ENCODE results near the gene PTEN. TPM values are rescaled to one million over a fixed set of nuclear protein-coding genes. Genes with fewer than 3 reads are reported as not detected.

PTEN gene
- total RNA-seq, 4 donors from 2014 or later: 78.6 to 184 (median 129) TPM

GRCh38 chr10:87918254-87918859 lies 54.9 kb downstream of the PTEN start:
- in situ Hi-C loops (cut with MboI; ENCODE audit: low pct_ligation_motif_present in 1 of 4, low pct_unique_long_range_greater_than_20kb in 1 of 4, low sequenced_read_pairs in 3 of 4): no loop called here
- peaks cover 5 to 11% of the 10 kb centered on the region in 2 donors for H3K9me3 ChIP-seq
- H3K4me3 ChIP-seq: no peak overlapping the region
- no peak overlapping the region for H3K27ac ChIP-seq
- TF ChIP-seq POLR2A (IDR thresholded peaks at IDR 0.05) (no peak), CTCF (IDR thresholded peaks at IDR 0.05) (no peak), POLR2AphosphoS5 (IDR thresholded peaks at IDR 0.05) (no peak), EP300 (IDR thresholded peaks at IDR 0.05; ENCODE audit: low read depth) (no peak)
- no peak for DNase-seq
- intact Hi-C loops (cut with DNase I; ENCODE audit: low total_unique reads): no loop called here
- peaks cover 3 to 60% (median 20%) of the 10 kb centered on the region in 4 donors for H3K4me1 ChIP-seq
- WGBS, 2 donors (ENCODE audit: low coverage in 1 of 2): 31 to 43% methylated on average over 3 of the region's 3 CpGs
- peaks cover 0 to 20% (median 2%) of the 10 kb centered on the region in 4 donors for H3K36me3 ChIP-seq
- no peaks in the 10 kb centered on the region for H3K27me3 ChIP-seq

- Histone ChIP-seq H3K36me3 (peaks cover 0 to 5% (median 0%) of the 10 kb centered on the region in 4 donors), H3K27me3 (no peaks in the 10 kb centered on the region), H3K4me3 (no peak overlapping the region), H3K27ac (no peak overlapping the region), H3K9me3 (no peaks in the 10 kb centered on the region), H3K4me1 (peaks cover 3 to 75% (median 25%) of the 10 kb centered on the region in 4 donors)
- DNase-seq: no peak
- in situ Hi-C loops (cut with MboI; ENCODE audit: low pct_ligation_motif_present in 1 of 4, low pct_unique_long_range_greater_than_20kb in 1 of 4, low sequenced_read_pairs in 3 of 4): no loop called here
- TF ChIP-seq POLR2AphosphoS5 (IDR thresholded peaks at IDR 0.05) (no peak), POLR2A (IDR thresholded peaks at IDR 0.05) (no peak), EP300 (IDR thresholded peaks at IDR 0.05; ENCODE audit: low read depth) (no peak), CTCF (IDR thresholded peaks at IDR 0.05) (no peak)
- 99 to 100% methylated on average over 4 of the region's 4 CpGs for WGBS, 2 donors (ENCODE audit: low coverage in 1 of 2)
- intact Hi-C loops (cut with DNase I; ENCODE audit: low total_unique reads): no loop called here
Observed at GRCh38 chr10:87920538-87920937, 57.1 kb downstream of the PTEN start.

- peaks cover 0 to 67% (median 21%) of the 10 kb centered on the region in 4 donors for H3K4me1 ChIP-seq
- WGBS, 2 donors (ENCODE audit: low coverage in 1 of 2): 72 to 83% methylated on average over 10 of the region's 10 CpGs
- peaks cover 0 to 5% (median 0%) of the 10 kb centered on the region in 4 donors for H3K36me3 ChIP-seq
- TF ChIP-seq POLR2AphosphoS5 (IDR thresholded peaks at IDR 0.05): no peak
- TF ChIP-seq POLR2A (IDR thresholded peaks at IDR 0.05): no peak
- no peak for TF ChIP-seq EP300 (IDR thresholded peaks at IDR 0.05; ENCODE audit: low read depth)
- TF ChIP-seq CTCF (IDR thresholded peaks at IDR 0.05): no peak
- in situ Hi-C loops (cut with MboI; ENCODE audit: low pct_ligation_motif_present in 1 of 4, low pct_unique_long_range_greater_than_20kb in 1 of 4, low sequenced_read_pairs in 3 of 4) (no loop called here), intact Hi-C loops (cut with DNase I; ENCODE audit: low total_unique reads) (no loop called here)
- H3K27ac ChIP-seq: no peak overlapping the region
- no peak for DNase-seq
- no peak overlapping the region for H3K4me3 ChIP-seq
- H3K27me3 ChIP-seq: no peaks in the 10 kb centered on the region
- H3K9me3 ChIP-seq: no peaks in the 10 kb centered on the region
Observed at GRCh38 chr10:87921931-87922688, 58.7 kb downstream of the PTEN start.

- WGBS, 2 donors (ENCODE audit: low coverage in 1 of 2): 96 to 99% methylated on average over 4 of the region's 4 CpGs
- Histone ChIP-seq H3K4me1 (peaks cover 0 to 61% (median 21%) of the 10 kb centered on the region in 4 donors), H3K4me3 (no peak overlapping the region), H3K27ac (no peak overlapping the region), H3K27me3 (no peaks in the 10 kb centered on the region), H3K9me3 (no peaks in the 10 kb centered on the region), H3K36me3 (peaks cover 0 to 5% (median 0%) of the 10 kb centered on the region in 4 donors)
- DNase-seq: no peak
- intact Hi-C loops (cut with DNase I; ENCODE audit: low total_unique reads): no loop called here
- TF ChIP-seq POLR2A (IDR thresholded peaks at IDR 0.05) (no peak), CTCF (IDR thresholded peaks at IDR 0.05) (no peak), EP300 (IDR thresholded peaks at IDR 0.05; ENCODE audit: low read depth) (no peak), POLR2AphosphoS5 (IDR thresholded peaks at IDR 0.05) (no peak)
- in situ Hi-C loops (cut with MboI; ENCODE audit: low pct_ligation_motif_present in 1 of 4, low pct_unique_long_range_greater_than_20kb in 1 of 4, low sequenced_read_pairs in 3 of 4): no loop called here
Observed at GRCh38 chr10:87923233-87923632, 59.8 kb downstream of the PTEN start.
